Measurements from ENCODE around the gene YBEY. TPM values are rescaled to one million over a fixed set of nuclear protein-coding genes. Genes with fewer than 3 reads are reported as not detected.
A peak's percentile ranks its signal among the peaks of the same experiment; 100 is the strongest.

Gene YBEY
- total and polyA plus RNA-seq, 2 donors (not counting 1 experiment from before 2014, with no cell fraction given), result 15.9 to 18.6 TPM

DNA sequence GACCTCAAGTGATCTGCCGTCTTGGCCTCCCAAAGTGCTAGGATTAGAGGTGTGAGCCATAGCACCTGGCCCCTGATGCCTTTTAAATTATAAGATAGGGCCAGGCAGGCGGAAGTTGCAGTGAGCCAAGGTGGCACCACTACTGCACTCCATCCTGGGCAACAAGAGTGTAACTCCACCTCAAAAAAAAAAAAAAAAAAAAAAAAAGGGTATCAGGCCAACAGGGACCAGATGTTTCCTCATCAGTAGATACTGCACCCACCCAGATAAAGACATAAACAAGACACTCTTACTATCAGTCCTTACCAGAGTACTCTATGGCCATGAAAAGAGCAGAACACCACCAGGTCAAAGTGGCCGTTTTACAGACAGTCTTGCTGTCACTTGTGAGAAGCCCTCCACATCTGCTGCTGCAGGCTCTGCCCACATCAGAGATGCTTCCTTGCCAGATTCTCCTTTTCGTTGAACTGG is 34.2 kb downstream of the YBEY start:
- Histone ChIP-seq H3K36me3 (ENCODE audit: control insufficient read depth, insufficient read depth, low read length) (peaks cover 4% of the 10 kb centered on the region), H3K4me3 (replicated peaks in 1 of 4; ENCODE audit: control extremely low read depth in 1 of 4, insufficient read depth in 1 of 4, low read depth in 3 of 4, low read length in 4 of 4) (peak overlapping the region in 1 of 4 experiments; percentile 18), H3K79me2 (ENCODE audit: control insufficient read depth, insufficient read depth, low read length) (peaks cover 39% of the 10 kb centered on the region), H3K4me2 (ENCODE audit: extremely low read depth, insufficient read depth, low read length) (peak overlapping the region; percentile 58), H3K27me3 (ENCODE audit: control insufficient read depth, insufficient read depth, low read length) (no peaks in the 10 kb centered on the region), H4K20me1 (ENCODE audit: control insufficient read depth, extremely low read depth, insufficient read depth, low read length) (no peaks in the 10 kb centered on the region), H3K4me1 (ENCODE audit: control insufficient read depth, extremely low read depth, insufficient read depth, low read length) (peaks cover 15% of the 10 kb centered on the region), H3K9me3 (ENCODE audit: control insufficient read depth, insufficient read depth, low read depth, low read length) (no peaks in the 10 kb centered on the region), H3K27ac (ENCODE audit: insufficient read depth, low read length) (no peak overlapping the region), H3K9ac (ENCODE audit: insufficient read depth, low read length) (no peak overlapping the region), H2AFZ (ENCODE audit: low read length) (peak overlapping the region; percentile 49)
- TF ChIP-seq EZH2 (IDR thresholded peaks at IDR 0.05; ENCODE audit: low read length, missing control alignments) (no peak), CTCF (conservative IDR thresholded peaks at IDR 0.05 in 1 of 2, IDR thresholded peaks at IDR 0.05 in 1 of 2; ENCODE audit: low read depth in 1 of 2, low read length in 2 of 2) (no peak)
- no peak for DNase-seq (ENCODE audit: low read depth in 2 of 2)

DNA sequence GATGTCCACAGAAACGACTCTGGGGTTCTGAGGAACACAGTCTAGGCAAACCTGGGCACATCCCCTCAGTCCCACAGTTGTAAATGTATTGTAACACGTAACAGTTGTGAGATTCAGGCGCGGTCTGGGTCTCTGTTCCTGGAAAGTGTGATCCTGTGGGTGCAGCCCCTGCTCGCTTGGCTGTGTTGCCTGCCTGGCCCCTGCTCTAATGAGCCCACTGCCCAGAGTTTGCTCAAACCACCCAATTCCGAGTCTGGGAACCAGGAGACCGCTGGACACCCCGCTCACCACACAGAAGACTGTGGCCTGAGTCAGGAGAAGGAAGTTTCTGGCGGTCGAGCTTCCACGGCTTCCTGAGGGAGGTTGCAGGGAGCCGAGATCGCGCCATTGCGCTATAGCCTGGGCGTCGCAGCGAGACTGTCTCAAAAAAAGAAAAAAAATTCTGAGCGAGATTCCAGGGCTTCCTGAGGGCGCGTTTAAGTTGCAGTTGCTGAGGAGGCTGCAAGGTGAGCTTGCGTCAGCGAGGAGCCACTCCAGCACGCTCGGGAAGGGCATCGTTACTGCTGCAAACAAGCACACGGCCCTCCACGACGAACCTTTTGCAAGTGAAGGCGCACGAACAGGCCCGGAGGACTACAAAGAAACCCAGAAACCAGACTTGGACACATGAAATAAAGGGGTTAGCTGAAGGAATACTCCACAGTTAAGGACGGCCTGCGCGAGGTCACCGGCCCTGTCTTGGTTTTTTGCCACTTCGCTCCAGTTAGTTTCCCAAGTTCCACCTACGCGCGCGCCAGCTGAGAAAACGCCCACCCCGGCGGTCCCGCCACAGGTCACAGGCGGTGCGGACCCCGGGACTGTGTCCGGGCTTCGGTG is 36.4 kb downstream of the YBEY start:
- Histone ChIP-seq H3K27ac (ENCODE audit: insufficient read depth, low read length) (peak overlapping the region; percentile 79), H3K27me3 (ENCODE audit: control insufficient read depth, insufficient read depth, low read length) (no peaks in the 10 kb centered on the region), H3K9ac (ENCODE audit: insufficient read depth, low read length) (peak overlapping the region; percentile 82), H3K79me2 (ENCODE audit: control insufficient read depth, insufficient read depth, low read length) (peaks cover 57% of the 10 kb centered on the region), H2AFZ (ENCODE audit: low read length) (peak overlapping the region; percentile 81), H4K20me1 (ENCODE audit: control insufficient read depth, extremely low read depth, insufficient read depth, low read length) (no peaks in the 10 kb centered on the region), H3K4me2 (ENCODE audit: extremely low read depth, insufficient read depth, low read length) (peak overlapping the region; percentile 96), H3K36me3 (ENCODE audit: control insufficient read depth, insufficient read depth, low read length) (peaks cover 4% of the 10 kb centered on the region), H3K9me3 (ENCODE audit: control insufficient read depth, insufficient read depth, low read depth, low read length) (no peaks in the 10 kb centered on the region), H3K4me1 (ENCODE audit: control insufficient read depth, extremely low read depth, insufficient read depth, low read length) (peaks cover 17% of the 10 kb centered on the region), H3K4me3 (replicated peaks in 1 of 4; ENCODE audit: control extremely low read depth in 1 of 4, insufficient read depth in 1 of 4, low read depth in 3 of 4, low read length in 4 of 4) (peak overlapping the region; percentile 66 to 97 (median 94))
- TF ChIP-seq CTCF (conservative IDR thresholded peaks at IDR 0.05 in 1 of 2, IDR thresholded peaks at IDR 0.05 in 1 of 2; ENCODE audit: low read depth in 1 of 2, low read length in 2 of 2) (no peak), EZH2 (IDR thresholded peaks at IDR 0.05; ENCODE audit: low read length, missing control alignments) (no peak)
- DNase-seq (ENCODE audit: low read depth in 2 of 2), result peak; percentile 24 to 62

DNA sequence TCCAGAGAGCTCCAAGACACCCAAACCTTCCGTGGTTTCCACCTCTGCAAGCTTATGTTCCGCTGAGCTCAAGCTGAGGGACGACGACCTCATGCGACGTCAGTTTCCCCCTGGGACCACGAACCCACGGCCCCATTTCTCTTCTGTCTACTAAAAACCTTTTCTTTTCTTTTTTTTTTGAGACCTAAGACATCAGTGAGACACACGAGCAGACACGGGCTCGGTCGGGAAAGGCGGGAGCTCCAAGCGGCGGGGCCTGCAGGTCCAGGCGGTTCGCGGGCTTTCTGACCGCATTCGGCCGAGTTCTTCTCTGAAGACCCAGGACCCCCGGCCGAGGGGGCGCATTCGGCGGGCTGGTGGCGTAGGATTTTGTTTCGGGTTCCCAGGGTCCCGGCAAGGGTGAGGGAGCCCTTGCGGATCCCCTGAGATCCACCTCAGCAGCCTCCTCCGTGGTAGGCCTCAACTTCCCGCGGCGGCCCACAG is 37.1 kb downstream of the YBEY start:
- Histone ChIP-seq H3K27me3 (ENCODE audit: control insufficient read depth, insufficient read depth, low read length) (no peaks in the 10 kb centered on the region), H3K4me3 (replicated peaks in 1 of 4; ENCODE audit: control extremely low read depth in 1 of 4, insufficient read depth in 1 of 4, low read depth in 3 of 4, low read length in 4 of 4) (peak overlapping the region; percentile 66 to 97 (median 94)), H3K9ac (ENCODE audit: insufficient read depth, low read length) (peak overlapping the region; percentile 82), H3K27ac (ENCODE audit: insufficient read depth, low read length) (peak overlapping the region; percentile 79), H3K4me2 (ENCODE audit: extremely low read depth, insufficient read depth, low read length) (peak overlapping the region; percentile 96), H3K79me2 (ENCODE audit: control insufficient read depth, insufficient read depth, low read length) (peaks cover 62% of the 10 kb centered on the region), H3K36me3 (ENCODE audit: control insufficient read depth, insufficient read depth, low read length) (peaks cover 4% of the 10 kb centered on the region), H3K9me3 (ENCODE audit: control insufficient read depth, insufficient read depth, low read depth, low read length) (no peaks in the 10 kb centered on the region), H4K20me1 (ENCODE audit: control insufficient read depth, extremely low read depth, insufficient read depth, low read length) (no peaks in the 10 kb centered on the region), H2AFZ (ENCODE audit: low read length) (peak overlapping the region; percentile 81), H3K4me1 (ENCODE audit: control insufficient read depth, extremely low read depth, insufficient read depth, low read length) (peaks cover 17% of the 10 kb centered on the region)
- peak in 1 of 2 donors; percentile 6 for DNase-seq (ENCODE audit: low read depth in 2 of 2)
- TF ChIP-seq CTCF (conservative IDR thresholded peaks at IDR 0.05 in 1 of 2, IDR thresholded peaks at IDR 0.05 in 1 of 2; ENCODE audit: low read depth in 1 of 2, low read length in 2 of 2) (no peak), EZH2 (IDR thresholded peaks at IDR 0.05; ENCODE audit: low read length, missing control alignments) (no peak)
